IPS-20b (cell line): Measurements from ENCODE around the gene DOK6.
"Not testable (repeated sequence)": the region's sequence is repeated elsewhere in the genome, so short reads cannot be mapped to it uniquely, and the experiment has no call there.

ENCODE experiments used
- H3K27ac ChIP-seq: one replicate; pipeline ENCODE4 v1.5.1; 2013; ENCODE audit warnings: low read length
- H3K27me3 ChIP-seq: 2 replicates; pipeline ENCODE4 v1.6.1; 2013; ENCODE audit warnings: mild to moderate bottlenecking, low read length, inconsistent platforms; ENCODE audit not compliant: insufficient read depth
- H3K36me3 ChIP-seq: 2 replicates; pipeline ENCODE4 v1.6.1; 2013; ENCODE audit warnings: low read depth, mild to moderate bottlenecking, inconsistent platforms, low read length, moderate library complexity; ENCODE audit not compliant: insufficient read depth
- H3K4me1 ChIP-seq: 2 replicates; pipeline ENCODE4 v1.6.1; 2013; ENCODE audit warnings: mild to moderate bottlenecking, control low read depth, inconsistent platforms, low read length, moderate library complexity; ENCODE audit not compliant: insufficient read depth
- H3K4me3 ChIP-seq: 2 replicates; pipeline ENCODE4 v1.5.1; 2013; ENCODE audit warnings: mild to moderate bottlenecking, low read length, inconsistent platforms
- H3K9ac ChIP-seq: 2 replicates; pipeline ENCODE4 v1.6.1; 2013; ENCODE audit warnings: low read depth, mild to moderate bottlenecking, inconsistent platforms, low read length, moderate library complexity
- H3K9me3 ChIP-seq: 2 replicates; pipeline ENCODE4 v1.6.1; 2013; ENCODE audit warnings: mild to moderate bottlenecking, low read depth, low read length, inconsistent platforms; ENCODE audit not compliant: insufficient read depth

Gene DOK6

GRCh38 chr18:69817335-69817940 lies 416.8 kb downstream of the DOK6 start:
- Histone ChIP-seq H3K4me3 (no peak overlapping the region), H3K27me3 (no peaks in the 10 kb centered on the region), H3K9ac (no peak overlapping the region), H3K9me3 (peaks cover 3% of the 10 kb centered on the region; the same call in 1 of the 2 replicates), H3K27ac (no peak overlapping the region), H3K36me3 (no peaks in the 10 kb centered on the region), H3K4me1 (no peaks in the 10 kb centered on the region)

- no peak overlapping the region for H3K27ac ChIP-seq
- peaks cover 1% of the 10 kb centered on the region; the same call in 1 of the 2 replicates for H3K9me3 ChIP-seq
- H3K27me3 ChIP-seq, result no peaks in the 10 kb centered on the region
- no peaks in the 10 kb centered on the region for H3K36me3 ChIP-seq
- H3K9ac ChIP-seq, result no peak overlapping the region
- no peak overlapping the region for H3K4me3 ChIP-seq
- no peaks in the 10 kb centered on the region for H3K4me1 ChIP-seq
Measured at GRCh38 chr18:69819460-69819859, 418.8 kb downstream of the DOK6 start.

- H3K9me3 ChIP-seq, result no peaks in the 10 kb centered on the region
- no peak overlapping the region for H3K27ac ChIP-seq
- H3K9ac ChIP-seq, result no peak overlapping the region
- no peaks in the 10 kb centered on the region for H3K36me3 ChIP-seq
- no peaks in the 10 kb centered on the region for H3K4me1 ChIP-seq
- H3K27me3 ChIP-seq, result no peaks in the 10 kb centered on the region
- no peak overlapping the region for H3K4me3 ChIP-seq
Measured at GRCh38 chr18:69820538-69820937, 419.9 kb downstream of the DOK6 start.

- H3K4me3 ChIP-seq, result no peak overlapping the region
- no peaks in the 10 kb centered on the region for H3K36me3 ChIP-seq
- no peak overlapping the region for H3K9ac ChIP-seq
- H3K27ac ChIP-seq, result no peak overlapping the region
- H3K27me3 ChIP-seq, result no peaks in the 10 kb centered on the region
- H3K9me3 ChIP-seq, result no peaks in the 10 kb centered on the region
- H3K4me1 ChIP-seq, result no peaks in the 10 kb centered on the region
Measured at GRCh38 chr18:69830189-69830588, 429.5 kb downstream of the DOK6 start.

GRCh38 chr18:69834980-69835379 lies 434.3 kb downstream of the DOK6 start:
- not testable (repeated sequence) for H3K4me3 ChIP-seq, H3K36me3 ChIP-seq, H3K4me1 ChIP-seq, H3K27me3 ChIP-seq, H3K9me3 ChIP-seq, H3K27ac ChIP-seq, H3K9ac ChIP-seq

- no peaks in the 10 kb centered on the region for H3K27me3 ChIP-seq
- H3K4me3 ChIP-seq, result no peak overlapping the region
- no peak overlapping the region for H3K27ac ChIP-seq
- no peaks in the 10 kb centered on the region for H3K4me1 ChIP-seq
- H3K36me3 ChIP-seq, result no peaks in the 10 kb centered on the region
- no peak overlapping the region for H3K9ac ChIP-seq
- H3K9me3 ChIP-seq, result no peaks in the 10 kb centered on the region
Measured at GRCh38 chr18:69838003-69838402, 437.3 kb downstream of the DOK6 start.

GRCh38 chr18:69838620-69839411 lies 438.1 kb downstream of the DOK6 start:
- H3K4me3 ChIP-seq, result no peak overlapping the region
- H3K27me3 ChIP-seq, result no peaks in the 10 kb centered on the region
- no peaks in the 10 kb centered on the region for H3K36me3 ChIP-seq
- no peak overlapping the region for H3K9ac ChIP-seq
- H3K4me1 ChIP-seq, result no peaks in the 10 kb centered on the region
- H3K9me3 ChIP-seq, result no peaks in the 10 kb centered on the region
- no peak overlapping the region for H3K27ac ChIP-seq

GRCh38 chr18:69839497-69839896 lies 438.8 kb downstream of the DOK6 start:
- no peak overlapping the region for H3K9ac ChIP-seq
- no peaks in the 10 kb centered on the region for H3K4me1 ChIP-seq
- H3K27me3 ChIP-seq, result no peaks in the 10 kb centered on the region
- H3K27ac ChIP-seq, result no peak overlapping the region
- H3K9me3 ChIP-seq, result no peaks in the 10 kb centered on the region
- H3K4me3 ChIP-seq, result no peak overlapping the region
- no peaks in the 10 kb centered on the region for H3K36me3 ChIP-seq

- no peaks in the 10 kb centered on the region for H3K9me3 ChIP-seq
Measured at GRCh38 chr18:69840001-69840400, 439.3 kb downstream of the DOK6 start.

GRCh38 chr18:69840445-69840844 lies 439.8 kb downstream of the DOK6 start:
- Histone ChIP-seq H3K4me1 (no peaks in the 10 kb centered on the region), H3K9ac (no peak overlapping the region), H3K9me3 (no peaks in the 10 kb centered on the region), H3K36me3 (no peaks in the 10 kb centered on the region), H3K27ac (no peak overlapping the region), H3K27me3 (no peaks in the 10 kb centered on the region), H3K4me3 (no peak overlapping the region)

More at GRCh38 chr18:69840001-69840400, 439.3 kb downstream of the DOK6 start:
- no peak overlapping the region for H3K27ac ChIP-seq
- H3K9ac ChIP-seq, result no peak overlapping the region
- H3K36me3 ChIP-seq, result no peaks in the 10 kb centered on the region
- H3K4me3 ChIP-seq, result no peak overlapping the region
- H3K27me3 ChIP-seq, result no peaks in the 10 kb centered on the region
- no peaks in the 10 kb centered on the region for H3K4me1 ChIP-seq

- no peak overlapping the region for H3K4me3 ChIP-seq
- H3K27me3 ChIP-seq, result no peaks in the 10 kb centered on the region
- H3K9me3 ChIP-seq, result no peaks in the 10 kb centered on the region
- no peaks in the 10 kb centered on the region for H3K36me3 ChIP-seq
- no peak overlapping the region for H3K27ac ChIP-seq
- no peak overlapping the region for H3K9ac ChIP-seq
- H3K4me1 ChIP-seq, result no peaks in the 10 kb centered on the region
Measured at GRCh38 chr18:69841117-69841516, 440.4 kb downstream of the DOK6 start.

- H3K36me3 ChIP-seq, result no peaks in the 10 kb centered on the region
- no peaks in the 10 kb centered on the region for H3K27me3 ChIP-seq
- no peak overlapping the region for H3K9ac ChIP-seq
- no peak overlapping the region for H3K27ac ChIP-seq
- H3K9me3 ChIP-seq, result no peaks in the 10 kb centered on the region
- no peak overlapping the region for H3K4me3 ChIP-seq
- H3K4me1 ChIP-seq, result 0 out of 2 replicates have a peak, but pooled peaks cover 4% of the 10 kb centered on the region
Measured at GRCh38 chr18:69843015-69843414, 442.3 kb downstream of the DOK6 start.
